Dedifferentiated amniotic fluid mesenchymal stem cell (primary cell): ENCODE measurements around the gene ILF3.

Source experiments
- DNase-seq: peaks from one replicate; pipeline ENCODE4 v3.0.0-alpha.2; 2016; ENCODE audit errors: extremely low spot score

Gene ILF3

DNA sequence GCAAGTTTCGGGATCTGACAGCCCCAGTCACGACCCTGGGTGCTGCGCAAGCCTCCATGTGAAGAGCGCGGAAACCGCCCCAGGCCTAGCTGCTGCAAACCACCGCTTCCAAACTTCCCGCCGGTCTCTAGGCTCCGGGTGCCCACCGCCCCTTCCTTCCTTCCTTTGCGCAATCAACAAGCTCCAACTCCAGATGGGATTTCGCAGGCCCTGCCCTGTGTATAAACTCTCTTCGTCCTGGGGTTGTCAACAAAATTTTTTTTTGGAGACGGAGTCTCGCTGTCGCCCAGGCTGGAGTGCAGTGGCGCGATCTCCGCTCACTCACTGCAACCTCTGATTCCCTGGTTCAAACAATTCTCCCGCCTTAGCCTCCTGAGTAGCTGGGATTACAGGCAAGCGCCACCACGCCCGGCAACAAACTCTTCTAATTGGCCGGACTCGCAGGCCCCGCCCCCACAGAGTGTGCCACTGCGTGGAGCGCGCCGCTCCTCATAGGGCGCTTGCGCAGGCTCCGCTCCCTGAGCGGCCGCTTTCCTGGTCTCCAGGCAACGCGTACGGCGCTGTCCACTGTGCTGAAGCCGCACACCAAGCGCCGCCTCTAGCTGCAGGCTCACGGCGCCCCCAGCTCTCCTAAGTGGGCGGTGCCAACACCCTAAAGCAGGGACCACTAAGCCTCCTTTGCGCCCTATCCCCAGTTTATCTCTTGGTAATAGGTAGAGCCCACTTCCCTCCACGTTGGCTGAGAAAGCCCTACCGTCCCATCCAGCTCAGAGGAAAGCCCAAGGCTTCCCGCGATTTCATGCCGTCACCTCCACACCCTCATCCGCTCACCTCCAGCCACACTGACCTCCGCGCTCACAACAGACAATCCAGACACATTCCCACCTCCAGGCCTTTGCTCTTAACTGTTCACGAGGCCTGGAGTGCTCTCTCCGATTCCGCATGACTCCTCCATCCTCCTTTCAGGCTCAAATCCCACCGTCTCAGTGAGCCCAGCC, 41.6 kb downstream of the ILF3 start:
- DNase-seq, result peak; percentile 83

DNA sequence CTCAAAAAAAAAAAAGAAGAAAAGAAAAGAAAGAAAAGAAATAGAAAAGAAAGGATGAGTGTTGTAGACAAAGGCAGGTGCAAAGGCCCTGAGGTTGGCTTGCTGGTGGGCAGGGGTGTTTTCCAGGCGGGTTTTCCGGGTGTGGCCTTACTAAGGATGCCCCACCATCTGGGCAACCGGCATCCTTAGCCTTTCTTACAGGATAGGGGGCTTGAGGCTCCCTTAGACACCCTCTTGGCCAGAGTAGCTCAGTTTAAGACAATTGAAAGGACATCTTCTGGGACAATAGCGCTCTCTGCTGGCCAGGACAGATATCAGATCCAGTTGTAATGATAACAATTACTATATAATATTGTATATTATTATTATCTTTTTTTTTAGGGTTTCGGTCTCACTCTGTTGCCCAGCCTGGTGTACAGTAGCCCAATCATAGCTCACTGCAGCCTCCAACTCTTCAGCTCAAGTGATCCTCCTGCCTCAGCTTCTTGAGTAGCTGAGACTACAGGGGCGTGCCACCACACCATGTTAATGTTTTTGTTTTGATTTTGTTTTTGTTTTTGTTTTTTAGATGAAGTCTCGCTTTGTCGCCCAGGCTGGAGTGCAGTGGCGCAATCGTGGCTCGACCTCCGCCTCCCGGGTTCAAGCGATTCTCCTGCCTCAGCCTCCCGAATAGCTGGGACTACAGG, 45.6 kb downstream of the ILF3 start:
- DNase-seq, result peak; percentile 49

DNA sequence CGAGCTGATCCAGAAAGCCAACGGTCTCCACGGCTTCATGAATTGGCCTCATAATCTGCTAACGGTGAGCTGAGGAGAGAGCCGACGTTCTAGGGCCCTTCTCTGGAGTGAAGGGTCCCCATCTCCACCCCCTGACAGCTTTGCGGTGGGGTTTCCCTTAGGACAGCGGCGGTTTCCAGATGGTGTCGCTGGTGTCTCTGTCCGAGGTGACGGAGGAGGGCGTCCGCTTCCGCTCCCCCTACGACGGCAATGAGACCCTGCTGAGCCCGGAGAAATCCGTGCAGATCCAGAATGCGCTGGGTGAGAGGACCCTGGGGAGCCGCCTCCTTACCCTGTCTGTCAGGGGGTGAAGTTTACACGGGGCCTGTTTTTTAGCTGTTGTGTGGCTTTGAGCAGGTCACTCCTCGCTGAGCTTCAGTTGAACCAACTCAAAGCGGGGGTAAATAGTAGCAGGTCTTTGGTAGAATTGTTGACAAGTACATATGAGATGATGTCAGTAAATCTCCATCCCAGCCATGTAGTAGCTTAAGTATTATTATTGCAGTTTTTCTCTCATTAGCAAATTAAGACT, 47.9 kb downstream of the ILF3 start:
- DNase-seq, result no peak

DNA sequence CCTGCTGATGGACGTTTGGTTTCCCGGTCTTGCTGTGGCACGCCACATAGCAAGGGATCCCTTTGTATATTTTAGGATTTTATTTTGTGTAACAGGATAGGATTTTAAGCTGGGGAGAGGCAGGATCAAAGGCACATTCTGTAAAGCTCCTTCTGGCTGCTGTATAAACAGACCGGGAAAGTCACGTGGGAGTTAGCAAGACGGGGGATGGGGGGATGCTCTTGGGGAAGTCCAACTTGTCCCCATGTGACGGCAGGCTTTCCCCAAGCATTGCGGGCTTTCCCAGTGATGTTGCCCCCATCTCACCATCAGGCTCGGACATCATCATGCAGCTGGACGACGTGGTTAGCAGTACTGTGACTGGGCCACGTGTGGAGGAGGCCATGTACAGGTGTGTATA, 52.8 kb downstream of the ILF3 start:
- DNase-seq, result no peak

DNA sequence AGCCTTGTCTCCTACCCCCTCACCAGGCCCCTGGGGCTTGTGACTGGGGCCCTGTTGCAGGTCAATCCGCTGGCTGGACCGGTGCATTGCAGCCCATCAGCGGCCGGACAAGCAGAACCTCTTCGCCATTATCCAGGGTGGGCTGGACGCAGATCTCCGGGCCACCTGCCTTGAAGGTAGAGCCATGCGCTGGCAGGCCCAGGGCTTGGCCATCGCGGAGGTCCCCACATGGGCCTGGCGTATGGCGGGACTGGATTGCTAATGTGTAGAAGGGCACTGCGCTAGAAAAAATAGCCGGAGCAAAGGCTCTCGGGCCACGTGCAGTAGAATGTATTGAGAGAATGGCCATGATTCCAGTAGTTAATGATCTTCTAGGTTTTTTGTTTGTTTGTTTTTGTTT, 53.3 kb downstream of the ILF3 start:
- DNase-seq, result no peak

DNA sequence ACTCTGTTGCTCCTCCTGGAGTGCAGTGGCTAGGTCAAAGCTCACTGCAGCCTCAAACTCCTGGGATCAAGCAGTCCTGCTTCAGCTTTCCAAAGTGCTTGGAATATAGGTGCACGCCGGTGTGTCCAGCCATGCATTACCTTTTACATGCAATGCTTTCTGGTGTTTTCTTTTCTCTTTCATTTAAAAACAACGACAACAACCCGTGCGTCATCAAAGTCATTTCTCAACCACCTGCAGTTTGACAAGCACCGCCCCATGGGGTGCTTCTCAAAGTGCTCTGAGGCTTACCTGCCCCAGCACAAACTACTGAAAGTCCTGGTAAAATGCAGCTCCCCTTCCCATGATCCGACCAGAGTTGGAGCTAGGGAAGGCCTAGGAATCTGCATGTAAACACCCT, 54.1 kb downstream of the ILF3 start:
- DNase-seq, result no peak

DNA sequence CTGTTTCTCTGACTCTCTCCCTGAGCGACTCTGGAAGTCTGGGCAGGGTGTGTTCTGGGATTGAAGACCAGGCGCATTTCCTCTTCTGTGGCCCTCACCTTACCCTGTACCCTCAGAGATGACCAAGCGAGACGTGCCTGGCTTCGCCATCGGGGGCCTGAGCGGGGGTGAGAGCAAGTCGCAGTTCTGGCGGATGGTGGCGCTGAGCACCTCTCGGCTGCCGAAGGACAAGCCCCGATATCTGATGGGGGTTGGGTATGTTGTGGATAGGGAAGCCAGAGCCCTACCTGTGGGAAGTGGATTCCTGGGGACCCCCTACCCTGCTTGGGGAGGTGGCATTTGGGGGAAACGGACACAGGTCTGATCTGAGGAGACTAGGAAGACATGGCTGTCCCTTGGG, 57.9 kb downstream of the ILF3 start:
- no peak for DNase-seq

DNA sequence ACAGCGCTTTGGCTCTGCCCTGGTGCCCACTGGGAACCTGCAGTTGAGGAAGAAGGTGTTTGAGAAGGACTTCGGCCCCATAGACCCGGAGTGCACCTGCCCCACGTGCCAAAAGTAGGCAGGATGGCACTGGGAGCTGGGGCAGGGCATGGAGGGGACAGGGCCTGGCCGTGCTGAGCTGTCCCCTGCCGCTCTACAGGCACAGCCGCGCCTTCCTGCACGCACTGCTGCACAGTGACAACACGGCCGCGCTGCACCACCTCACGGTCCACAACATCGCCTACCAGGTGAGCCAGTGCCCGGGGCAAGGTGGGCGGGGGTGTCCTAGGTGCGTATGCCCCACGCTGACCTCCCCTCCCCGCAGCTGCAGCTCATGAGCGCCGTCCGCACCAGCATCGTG, 58.6 kb downstream of the ILF3 start:
- DNase-seq, result no peak

DNA sequence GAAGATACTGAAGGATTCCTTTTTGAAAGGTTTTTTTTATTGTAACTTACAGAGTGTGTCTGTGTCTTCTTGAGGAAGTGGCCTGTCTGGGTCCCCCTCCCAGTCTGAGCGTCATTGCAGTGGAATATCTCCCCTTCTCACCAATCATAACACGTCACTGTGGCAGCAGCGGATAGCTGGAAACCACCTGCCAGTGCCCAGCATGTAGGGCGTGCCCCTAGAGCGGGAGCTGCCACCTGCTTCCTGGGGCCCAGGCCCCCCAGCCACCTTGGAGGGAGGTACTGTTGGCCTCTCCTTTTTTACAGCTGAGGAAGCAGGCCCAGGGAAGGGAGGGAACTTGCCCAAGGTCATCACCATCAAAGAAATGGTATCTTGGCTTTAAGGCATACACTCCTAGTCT, 59.2 kb downstream of the ILF3 start:
- DNase-seq, result no peak

DNA sequence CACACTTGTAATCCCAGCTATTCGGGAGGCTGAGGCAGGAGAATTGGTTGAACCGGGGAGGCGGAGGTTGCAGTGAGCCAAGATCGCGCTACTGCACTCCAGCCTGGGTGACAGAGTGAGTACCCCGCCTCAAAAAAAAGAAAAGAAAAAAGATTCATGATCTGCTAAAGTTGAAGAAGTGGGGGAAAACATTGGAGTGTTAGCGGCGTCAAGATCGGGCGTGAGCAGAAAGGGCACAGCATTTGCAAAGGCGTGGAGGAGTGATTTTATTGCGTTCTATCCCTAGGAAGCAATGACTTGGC, 62.9 kb downstream of the ILF3 start:
- no peak for DNase-seq

DNA sequence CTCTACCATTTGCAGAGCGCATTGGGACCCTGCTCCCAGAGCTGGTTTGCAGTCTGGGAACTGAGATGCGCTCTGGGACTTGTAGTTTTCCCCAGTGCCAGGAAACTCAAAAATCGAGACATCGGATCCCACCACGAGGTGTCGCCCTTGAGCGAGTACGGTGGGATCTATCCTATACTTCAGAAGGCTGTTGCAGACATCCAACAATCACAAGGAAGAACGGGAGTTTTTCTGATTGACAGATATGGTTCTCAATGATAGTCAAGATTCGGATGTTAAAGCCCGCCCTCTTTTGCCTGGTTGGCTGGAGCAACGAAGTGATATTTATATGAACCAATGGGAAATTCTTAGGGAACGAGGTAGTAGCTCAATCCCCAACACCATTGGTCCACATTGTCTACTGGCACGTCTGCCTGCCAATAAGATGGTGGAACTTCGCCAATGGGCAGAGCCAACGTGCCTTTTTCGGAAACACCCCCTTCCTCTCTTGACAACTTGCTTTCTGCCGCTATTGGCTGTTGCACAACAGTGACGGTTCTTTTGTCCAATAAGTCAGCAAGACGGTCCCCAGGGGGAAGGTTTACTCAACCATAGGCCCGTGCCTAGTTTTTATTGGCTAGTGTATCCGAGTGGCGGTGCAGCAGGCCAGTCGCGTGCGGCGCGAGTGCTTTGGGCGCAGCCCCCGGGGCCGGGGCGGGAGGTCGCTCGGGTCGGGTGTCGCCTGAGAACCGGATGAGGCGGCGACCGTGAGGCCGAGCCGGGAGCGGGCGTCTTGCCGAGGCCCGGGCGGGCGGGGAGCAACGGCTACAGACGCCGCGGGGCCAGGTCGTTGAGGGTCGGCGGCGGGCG, 63.4 kb downstream of the ILF3 start, which contains the start of gene DNM2:
Gene DNM2, plus strand, starts transcription at position 724 of the 849 bp plus-strand sequence. CDS start 164 bp downstream, outside the sequence.
- DNase-seq, result peak; percentile 100

DNA sequence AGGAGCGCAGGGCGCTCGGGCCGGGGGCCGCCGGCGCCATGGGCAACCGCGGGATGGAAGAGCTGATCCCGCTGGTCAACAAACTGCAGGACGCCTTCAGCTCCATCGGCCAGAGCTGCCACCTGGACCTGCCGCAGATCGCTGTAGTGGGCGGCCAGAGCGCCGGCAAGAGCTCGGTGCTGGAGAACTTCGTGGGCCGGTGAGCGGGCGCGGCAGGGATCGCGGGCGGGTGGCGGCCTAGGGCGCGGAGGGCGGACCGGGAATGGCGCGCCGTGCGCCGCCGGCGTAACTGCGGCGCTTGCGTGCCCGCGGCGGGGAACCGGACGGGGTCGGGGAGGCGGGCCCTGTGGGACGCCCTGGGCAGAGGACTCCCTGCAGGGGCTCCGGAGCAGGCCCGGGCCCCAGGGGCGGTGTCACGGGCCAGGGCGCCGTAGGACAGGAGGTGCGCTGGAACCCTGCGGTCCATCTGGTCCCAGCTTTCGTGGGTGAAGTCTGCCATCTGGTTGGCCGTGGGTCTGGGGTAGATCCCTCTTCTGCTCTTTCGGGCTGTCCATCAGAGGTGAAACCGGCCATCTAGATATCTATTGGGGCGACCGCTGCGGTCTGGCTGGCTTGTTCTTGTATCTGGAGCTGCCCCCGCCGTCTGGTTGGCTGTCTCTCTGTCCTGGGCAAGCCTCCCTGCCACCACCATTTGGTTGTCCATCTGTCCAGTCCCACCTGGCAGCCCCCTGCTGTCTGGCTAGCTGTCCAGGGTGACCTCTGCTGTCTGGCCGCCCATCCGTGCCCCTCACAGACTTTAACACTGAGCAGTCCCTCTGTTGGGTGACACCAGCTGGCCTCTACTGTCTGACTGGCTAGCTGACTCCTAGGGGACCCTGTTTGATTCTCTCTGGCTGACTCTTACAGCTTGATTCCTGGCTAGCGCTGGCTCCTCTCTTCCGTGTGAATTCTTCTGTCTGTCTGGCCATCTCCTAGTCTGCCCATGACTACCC, 64.4 kb downstream of the ILF3 start:
- no peak for DNase-seq

DNA sequence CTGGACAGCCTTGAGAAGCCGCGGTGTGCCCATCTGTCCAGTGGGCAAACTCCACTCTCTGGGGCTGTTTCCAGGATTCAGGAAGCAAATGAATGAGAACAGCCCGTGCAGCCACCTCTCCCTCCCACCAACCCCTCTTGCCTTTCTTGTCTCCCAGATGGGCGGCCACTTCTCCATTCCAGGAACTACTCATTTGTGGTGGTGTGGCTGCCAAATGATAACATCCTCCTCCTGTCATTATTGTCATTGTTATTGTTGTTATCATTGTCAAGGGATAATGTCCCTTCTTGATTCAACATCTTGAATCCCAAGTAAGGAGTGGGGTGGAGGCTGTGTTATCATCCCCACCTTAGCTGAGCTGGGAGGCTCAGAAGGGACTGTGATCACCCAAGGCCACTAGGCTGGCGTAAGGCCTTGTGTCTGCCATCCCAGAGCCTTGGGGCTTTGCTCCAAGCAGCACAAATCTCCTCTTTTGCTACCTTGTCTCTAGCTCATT, 65.4 kb downstream of the ILF3 start:
- DNase-seq, result no peak

DNA sequence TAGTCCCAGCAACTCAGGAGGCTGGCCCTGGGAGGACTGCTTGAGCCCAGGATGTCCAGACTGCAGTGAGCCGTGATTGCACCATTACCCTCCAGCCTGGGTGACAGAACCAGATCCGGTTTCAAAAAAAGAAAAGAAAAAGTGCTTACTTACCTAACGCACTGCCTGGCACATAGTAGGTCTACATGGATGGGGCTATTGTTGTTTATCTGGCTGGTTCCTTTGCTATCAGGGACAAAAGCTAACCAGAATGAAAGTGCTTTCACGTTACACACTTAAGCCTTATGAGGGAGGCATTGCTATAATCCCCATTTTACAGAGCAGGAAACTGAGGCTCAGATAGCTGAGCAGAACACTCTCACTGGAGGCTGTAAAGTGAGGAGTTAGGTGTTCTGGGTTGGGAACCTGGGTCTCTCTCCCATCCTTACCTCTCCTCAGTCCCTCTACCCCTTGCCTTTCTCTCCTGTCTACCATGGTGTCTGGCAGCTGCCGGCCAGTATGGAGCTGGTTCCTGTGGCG, 66.5 kb downstream of the ILF3 start:
- no peak for DNase-seq

DNA sequence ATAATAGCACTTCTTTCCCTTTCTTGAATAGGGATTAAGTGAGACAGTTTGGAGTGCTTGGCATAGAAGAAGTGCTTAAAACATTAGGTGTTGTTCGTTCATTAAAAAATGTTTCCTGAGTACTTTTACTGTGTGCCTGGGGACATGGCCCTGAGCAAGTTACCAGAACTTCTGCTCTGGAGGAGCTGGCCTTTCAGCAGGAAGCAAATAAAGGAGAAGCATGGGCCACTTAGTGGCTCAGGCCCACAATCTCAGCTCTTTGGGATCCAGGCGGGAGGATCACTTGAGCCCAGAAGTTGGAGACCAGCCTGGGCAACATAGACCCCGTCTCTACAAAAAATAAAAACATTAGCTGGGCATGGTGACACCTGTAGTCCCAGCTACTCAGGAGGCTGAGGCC, 69.4 kb downstream of the ILF3 start:
- DNase-seq, result no peak

DNA sequence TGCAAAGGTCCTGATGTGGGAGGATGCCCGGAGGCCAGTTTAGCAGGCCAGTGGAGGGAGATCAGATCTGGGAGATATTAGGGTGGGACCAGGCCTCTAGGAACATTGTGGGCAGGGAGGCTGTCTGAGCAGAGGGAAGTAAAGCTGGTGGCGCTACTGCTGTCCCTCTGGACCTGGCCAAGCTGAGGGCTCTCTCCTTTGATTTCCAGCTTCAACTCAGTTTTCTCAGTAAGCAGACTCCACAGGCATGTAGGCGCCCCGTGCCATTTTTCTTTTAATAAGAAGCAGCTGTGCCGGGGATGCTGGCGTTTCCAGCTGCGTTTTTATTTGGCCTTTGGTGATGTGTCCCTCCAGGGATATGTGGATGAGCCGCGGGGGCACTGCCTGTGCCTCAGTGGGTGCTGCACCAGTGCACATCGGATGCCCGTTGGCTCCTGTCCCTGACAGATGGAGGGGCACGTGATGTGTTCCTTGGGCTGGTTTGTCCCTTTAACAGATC, 70.5 kb downstream of the ILF3 start:
- DNase-seq, result peak; percentile 64

DNA sequence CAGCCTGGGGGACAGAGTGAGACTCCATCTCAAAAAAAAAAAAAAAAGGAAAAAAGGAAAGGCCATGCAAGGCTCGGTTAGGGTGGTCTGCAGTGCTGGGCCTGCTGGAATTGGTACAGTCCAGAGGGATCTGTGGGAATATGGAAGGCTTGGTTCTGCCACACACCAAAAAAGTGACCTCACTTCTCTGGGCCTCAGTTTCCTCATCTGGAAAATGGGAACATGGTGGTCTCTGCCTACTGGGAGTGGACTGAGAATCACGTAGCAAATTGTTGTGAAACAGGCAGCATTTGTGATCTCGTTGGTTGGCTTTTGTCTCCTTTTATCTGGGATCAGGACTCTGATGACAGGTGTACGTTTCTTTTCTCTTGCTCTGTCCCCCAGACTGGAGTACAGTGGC, 71.3 kb downstream of the ILF3 start:
- no peak for DNase-seq

DNA sequence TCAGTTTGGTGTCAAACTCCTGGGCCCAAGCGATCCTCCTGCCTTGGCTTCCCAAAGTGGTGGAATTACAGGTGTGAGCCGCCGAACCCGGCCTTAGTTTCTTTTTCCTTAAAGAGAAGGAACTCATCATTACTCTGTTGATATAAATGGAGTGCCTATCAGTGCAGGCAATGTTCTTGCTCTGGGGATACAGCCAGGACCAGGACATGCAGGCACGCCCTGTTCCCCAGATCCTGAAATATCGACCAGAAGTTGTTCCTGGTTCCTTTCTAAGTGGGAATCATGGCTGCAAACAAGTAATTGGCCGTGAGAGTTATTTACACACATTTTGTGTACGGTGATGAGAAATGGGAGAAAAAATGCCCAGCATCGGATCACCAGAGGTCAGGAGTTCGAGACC, 72.1 kb downstream of the ILF3 start:
- DNase-seq, result no peak

DNA sequence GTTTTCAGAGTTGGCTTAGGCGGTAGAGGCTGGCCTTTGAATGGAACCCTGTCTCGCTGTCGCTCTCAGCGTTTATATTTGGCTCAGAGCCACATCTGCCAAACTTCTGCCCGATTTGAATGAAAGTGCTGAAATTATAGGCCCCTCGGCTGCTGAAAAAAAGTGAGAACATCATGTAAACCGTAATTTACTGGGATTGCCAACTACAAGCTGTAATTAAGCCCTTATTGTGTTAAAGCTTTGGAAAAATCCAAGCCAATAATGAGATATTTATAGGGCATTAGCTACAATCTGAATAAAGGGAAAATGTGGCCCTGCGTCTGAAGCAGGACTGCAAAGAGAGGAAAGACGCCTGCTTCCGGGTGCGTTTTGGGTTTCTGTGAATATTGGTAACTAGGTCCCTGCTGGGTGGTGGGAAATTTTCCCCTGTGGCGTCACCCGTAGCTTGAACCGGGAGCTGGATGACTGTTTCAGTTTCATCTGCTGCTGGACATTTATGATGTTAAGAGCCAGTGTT, 73.6 kb downstream of the ILF3 start:
- DNase-seq, result no peak

DNA sequence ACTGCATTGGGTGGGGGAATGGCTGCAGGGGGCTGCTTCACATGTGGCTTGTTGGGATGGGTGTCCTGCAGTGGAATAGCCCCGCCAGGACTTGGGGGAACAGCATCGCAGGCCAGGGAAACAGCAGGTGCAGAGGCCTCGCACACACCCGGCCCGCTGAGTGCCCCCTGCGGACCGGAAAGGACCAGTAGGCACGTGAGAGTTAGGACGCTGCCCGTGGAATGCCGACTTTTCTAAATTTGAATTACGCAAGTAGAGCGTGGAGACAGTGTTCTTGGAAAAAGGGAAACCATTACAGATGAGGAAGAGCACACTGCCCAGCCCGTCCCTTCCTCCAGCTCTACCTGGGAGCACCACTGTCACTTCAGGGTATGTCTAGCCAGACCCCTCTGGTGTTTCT, 75.3 kb downstream of the ILF3 start:
- no peak for DNase-seq
